ENCODE data around the gene AVEN. TPM values are rescaled to one million over a fixed set of nuclear protein-coding genes. Genes with fewer than 3 reads are reported as not detected.
A peak's percentile ranks its signal among the peaks of the same experiment; 100 is the strongest.

The AVEN gene
- total RNA-seq, 2 donors from 2014 or later, result 16.5 to 16.7 TPM

DNA sequence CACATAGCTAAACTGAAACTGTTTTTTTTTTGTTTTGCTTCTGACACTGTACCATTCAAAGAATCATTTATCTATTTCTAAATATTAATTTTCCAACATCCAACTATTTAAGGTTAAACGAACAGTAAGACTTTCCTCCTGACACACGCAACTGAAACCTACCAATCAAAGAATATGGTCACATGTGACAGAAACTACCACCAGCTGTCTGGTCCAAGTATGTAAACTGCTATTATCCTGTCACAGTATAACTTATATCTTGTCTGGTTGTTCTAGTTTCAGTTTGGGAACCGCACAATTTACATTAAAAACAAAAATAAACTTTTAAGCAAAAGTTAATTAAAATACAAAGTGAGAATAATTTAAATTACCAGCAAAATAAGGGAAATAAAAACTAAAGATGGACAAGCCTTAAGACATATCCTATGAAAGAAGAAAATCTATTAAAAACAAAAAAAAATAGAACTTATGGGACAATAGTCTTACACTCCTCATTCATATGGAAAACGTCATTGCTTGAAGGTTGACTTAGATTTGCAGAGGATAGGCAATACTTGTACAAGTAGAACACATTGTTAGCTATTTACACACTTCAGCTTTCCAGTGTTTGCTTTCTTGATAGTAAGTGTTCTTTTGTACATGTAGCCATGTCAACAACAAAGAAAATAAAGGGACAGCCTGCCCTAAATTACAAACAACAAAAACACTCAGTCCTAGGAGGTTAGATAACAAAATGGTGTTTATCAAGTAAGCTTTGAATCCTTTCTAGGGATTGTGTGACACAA is 97.5 kb downstream of the AVEN start:
- intact Hi-C loops (cut with DNase I), result no loop called here
- ATAC-seq (no peak), DNase-seq (no peak)

- no peak for DNase-seq
- intact Hi-C loops (cut with DNase I), result no loop called here
- no peak for ATAC-seq
Observed at GRCh38 chr15:33934921-33935320, 104.1 kb downstream of the AVEN start.

GRCh38 chr15:33934396-33934795 is 104.6 kb downstream of the AVEN start:
- intact Hi-C loops (cut with DNase I), result no loop called here
- ATAC-seq, result no peak
- no peak for DNase-seq

DNA sequence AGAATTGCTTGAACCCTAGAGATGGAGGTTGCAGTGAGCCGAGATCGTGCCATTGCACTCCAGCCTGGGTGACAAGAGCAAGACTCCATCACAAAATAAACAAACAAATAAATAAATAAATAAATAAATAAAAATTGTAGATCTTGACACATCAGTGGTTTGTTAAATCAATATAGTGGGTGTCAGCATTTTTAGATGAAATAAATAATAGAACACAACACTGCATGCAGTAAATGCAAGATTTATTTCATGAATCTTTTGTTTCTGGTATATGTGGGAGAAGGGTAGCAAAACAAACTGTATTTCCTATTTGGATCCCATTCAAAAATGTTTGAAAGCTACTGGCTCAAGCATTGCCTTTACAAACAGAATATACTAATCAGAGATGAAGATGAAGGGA is 106.3 kb downstream of the AVEN start:
- intact Hi-C loops (cut with DNase I), result no loop called here
- no peak for ATAC-seq
- no peak for DNase-seq

DNA sequence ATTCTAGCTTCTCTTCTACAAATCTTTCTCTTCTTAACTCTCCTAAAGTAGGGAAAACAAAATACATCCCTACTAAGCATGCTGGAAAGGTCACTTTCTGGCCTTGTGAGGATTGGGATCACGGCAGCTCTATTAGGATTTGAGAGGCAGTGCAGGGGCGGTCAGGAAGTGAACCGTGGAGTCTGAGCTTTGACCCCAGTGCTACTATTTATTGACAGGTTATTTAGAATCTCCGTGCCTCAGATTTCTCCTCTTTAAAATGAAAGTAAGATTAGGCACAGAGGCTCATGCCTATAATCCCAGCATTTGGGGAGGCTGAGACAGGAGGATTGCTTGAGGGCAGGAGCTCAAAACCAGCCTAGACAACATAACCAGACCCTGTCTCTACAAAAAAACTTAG is 112.7 kb downstream of the AVEN start:
- intact Hi-C loops (cut with DNase I), result no loop called here
- DNase-seq (no peak), ATAC-seq (no peak)

DNA sequence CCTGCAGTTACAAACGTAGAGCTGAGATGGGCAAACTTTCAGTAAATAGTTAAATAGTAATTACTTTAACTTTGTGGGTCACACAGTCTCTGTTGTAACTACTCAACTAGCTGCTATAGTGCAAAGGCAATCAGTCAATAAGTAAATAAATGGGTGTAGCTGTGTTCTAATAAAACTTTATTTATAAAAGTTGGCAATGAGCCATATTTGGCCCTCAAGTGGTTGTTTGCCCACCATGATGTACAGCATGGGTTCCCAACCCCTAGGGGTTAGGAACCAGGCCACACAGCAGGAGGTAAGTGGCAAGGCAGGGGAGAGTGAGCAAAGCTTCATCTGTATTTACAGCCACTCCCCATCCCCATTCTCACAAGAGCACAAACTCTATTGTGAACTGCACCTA is 115.6 kb downstream of the AVEN start:
- intact Hi-C loops (cut with DNase I), result no loop called here
- ATAC-seq (no peak), DNase-seq (no peak)

DNA sequence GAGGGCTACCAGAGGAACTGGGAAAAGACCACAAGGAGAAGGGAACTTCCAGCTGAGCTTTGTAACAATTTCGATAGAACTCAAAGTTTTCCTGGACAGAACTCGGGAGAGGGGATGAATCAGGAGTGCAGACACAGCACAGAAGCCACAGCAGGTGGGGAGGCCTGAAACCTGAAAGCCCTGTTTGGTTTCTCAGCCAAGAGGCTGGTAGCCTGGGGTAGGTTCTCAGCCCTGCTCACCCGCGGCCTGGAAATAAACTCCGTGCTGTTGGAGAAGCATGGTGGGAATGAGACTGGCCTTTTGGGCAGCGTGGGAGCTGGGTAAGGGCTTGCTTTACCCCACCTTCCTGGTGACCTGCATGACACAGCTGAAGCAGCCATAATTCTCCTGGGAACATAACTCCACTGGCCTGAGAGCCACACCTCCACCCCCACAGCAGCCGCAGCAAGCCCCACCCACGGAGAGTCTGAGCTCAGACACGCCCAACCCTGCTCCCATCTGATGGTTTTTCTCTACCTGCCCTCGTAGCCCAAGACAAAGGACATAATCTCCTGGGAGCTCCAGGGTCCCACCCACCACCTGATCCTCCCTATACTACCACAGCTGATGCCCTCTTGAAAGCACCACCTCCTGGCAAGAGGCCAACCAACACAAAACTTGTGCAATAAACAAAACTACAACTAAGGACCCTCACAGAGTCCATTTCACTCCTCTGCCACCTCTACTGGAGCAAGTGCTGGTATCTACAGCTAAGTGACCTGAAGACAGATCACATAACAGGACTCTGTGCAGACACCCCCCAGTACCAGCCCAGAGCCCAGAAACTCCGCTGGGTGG is 123.2 kb downstream of the AVEN start:
- intact Hi-C loops (cut with DNase I), result no loop called here
- ATAC-seq, result no peak
- no peak for DNase-seq

GRCh38 chr15:33913459-33913858 is 125.5 kb downstream of the AVEN start:
- DNase-seq (no peak), ATAC-seq (no peak)
- intact Hi-C loops (cut with DNase I), result no loop called here

DNA sequence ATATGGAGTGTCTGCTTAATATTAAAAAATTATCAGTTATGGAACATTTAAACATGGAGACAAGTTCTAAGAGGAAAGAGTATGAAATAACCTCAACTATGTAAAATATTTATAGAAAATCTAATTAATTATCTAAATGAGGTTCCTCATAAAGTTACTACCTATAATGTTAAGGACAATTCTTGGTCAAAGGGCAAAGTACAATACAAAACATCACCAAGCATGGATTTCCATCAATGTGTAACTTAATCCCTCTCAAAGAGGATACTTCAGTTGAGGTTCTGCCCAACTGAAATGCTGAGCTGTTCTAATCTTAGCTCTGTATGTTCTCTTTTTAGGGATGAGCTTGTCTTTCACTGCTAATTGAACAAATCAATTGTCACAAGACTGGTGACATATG is 126.7 kb downstream of the AVEN start:
- intact Hi-C loops (cut with DNase I), result no loop called here
- DNase-seq (no peak), ATAC-seq (no peak)

DNA sequence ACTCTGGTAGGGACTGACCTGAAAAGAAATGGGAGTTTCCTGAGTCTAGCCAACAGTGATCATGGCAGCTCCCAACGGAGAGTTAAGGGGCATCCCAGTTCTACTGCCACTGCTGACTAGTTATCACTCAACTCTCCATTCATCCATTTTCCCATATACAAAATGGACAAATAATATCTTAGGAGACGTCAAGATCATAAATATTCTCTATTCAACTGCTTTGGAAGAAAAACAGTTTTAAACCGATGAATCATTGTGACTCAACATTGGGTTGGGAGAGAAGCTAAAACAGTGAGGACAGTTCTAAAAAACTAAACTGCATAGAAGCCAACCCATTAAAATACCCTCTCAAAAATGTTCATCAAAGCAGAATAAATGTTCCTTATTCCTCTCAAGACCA is 128.3 kb downstream of the AVEN start:
- ATAC-seq (no peak), DNase-seq (no peak)

DNA sequence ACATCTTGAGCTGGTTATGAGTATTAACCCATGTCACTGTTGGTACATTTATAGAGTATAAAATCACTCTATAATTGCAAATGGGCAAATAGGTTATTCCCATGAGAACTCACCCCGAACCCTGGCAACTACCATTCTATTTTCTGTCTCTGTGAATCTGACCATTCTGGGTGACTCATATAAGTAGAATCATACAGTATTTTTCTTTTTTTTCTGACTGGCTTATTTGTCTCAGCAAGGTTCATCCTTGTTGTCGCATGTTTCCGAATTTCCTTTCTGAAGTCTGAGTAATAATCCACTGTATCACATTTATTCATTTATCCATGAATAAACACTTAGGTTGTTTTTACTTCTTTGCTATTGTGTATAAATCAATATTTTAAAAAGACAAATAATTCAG is 130.6 kb downstream of the AVEN start:
- no peak for DNase-seq
- intact Hi-C loops (cut with DNase I), result no loop called here
- ATAC-seq, result no peak

More for the DNA sequence above, 128.3 kb downstream of the AVEN start:
- intact Hi-C loops (cut with DNase I), result no loop called here

DNA sequence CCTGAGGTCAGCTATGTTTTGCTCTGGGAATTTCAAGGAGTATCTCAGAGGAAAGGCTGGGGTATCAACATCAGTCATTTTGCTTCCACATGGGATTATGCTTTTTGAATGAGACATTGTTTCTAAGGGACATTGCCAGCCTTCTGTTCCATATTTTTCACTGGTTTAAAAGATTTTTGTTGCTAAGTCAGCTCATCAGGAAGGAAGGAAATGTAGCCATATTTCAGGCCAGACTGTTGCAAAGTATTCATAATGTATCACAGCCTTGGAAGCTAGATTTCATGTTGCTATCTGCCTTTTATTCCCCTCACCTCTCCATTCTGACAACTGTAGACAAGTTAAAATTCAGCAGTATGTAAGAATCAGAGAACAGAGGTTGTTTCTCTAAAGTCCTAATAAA is 131.7 kb downstream of the AVEN start:
- intact Hi-C loops (cut with DNase I), result no loop called here
- ATAC-seq (no peak), DNase-seq (no peak)

DNA sequence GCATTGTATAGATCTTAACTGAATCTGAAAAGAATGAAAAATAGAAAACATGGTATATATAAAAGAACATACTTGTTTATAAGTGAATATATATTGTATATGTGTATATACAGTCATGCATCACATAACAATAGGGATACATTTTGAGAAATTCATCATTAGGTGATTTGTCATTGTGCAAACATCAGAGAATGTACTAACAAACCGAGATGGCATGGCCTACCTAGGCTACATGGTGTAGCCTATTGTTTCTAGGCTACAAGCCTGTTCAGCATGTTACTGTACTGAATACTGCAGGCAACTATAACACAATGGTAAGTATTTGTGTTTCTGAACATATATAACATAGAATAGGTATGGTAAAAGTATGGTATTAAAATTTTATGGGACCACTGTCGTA is 135.3 kb downstream of the AVEN start:
- DNase-seq, result no peak
- intact Hi-C loops (cut with DNase I), result no loop called here
- no peak for ATAC-seq

GRCh38 chr15:33902043-33902442 is 137.0 kb downstream of the AVEN start:
- no peak for ATAC-seq
- intact Hi-C loops (cut with DNase I), result no loop called here

DNA sequence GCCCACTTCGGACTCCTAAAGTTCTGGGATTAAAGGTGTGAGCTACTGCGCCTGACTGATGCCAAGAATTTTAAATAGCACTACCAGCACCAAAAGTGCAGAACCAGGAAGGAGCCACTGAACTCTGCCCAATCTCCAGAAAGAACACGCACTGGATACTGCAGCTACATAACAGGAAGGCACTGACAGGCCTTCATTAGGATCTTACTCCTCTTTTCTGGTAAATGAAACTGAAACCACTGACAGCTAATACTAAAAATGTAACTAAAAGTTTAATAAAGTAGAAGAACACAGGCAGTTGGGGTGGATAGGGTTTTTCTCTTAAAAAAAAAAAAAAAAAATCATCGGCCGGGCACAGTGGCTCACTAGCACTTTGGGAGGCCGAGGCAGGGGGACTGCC is 144.8 kb downstream of the AVEN start:
- DNase-seq (no peak), ATAC-seq (no peak)
- intact Hi-C loops (cut with DNase I), result no loop called here

More at GRCh38 chr15:33902043-33902442, 137.0 kb downstream of the AVEN start:
- no peak for DNase-seq

DNA sequence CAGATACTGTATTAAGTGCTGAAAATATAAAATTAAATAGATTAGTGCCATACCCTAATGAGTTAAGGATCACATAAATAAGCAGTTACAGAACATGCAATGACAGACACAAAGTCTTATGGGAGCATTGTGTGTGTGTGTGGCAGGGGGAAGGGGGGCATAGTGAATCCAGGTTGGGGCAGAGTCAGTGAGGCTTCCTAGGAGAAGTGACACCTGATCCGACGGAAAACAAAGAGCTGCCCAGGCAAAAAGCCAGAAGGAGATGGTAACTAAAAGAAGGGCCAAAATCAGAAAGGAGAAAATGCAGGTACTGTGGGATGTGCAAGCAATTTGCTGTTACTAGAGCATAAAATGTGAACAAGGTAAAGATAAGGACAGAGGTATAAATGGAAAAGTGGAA is 150.8 kb downstream of the AVEN start:
- DNase-seq (no peak), ATAC-seq (no peak)
- intact Hi-C loops (cut with DNase I), result no loop called here

- ATAC-seq, result no peak
- no peak for DNase-seq
- intact Hi-C loops (cut with DNase I), result no loop called here
Observed at GRCh38 chr15:33882921-33883320, 156.1 kb downstream of the AVEN start.

DNA sequence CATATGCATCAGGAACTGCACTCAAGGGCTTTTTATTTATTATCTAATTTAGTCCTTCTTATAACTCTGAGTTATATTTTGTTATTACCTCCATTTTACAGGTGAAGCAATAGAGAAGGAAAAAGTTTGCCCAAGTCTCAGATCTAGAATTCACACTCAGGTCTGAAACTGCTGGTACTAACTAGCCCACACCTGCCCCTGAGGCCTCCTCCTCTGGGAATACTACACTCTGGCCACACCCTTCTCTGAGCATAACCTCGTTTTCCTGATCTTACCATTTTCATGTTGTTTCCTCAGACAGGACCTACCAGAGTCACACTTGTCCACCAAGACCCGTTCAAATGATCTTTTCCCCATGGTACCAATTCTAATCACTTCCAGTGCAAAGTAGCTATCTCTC is 164.8 kb downstream of the AVEN start:
- intact Hi-C loops (cut with DNase I), result no loop called here
- no peak for DNase-seq
- no peak for ATAC-seq

GRCh38 chr15:33872416-33873106 is 166.4 kb downstream of the AVEN start:
- intact Hi-C loops (cut with DNase I), result no loop called here

DNA sequence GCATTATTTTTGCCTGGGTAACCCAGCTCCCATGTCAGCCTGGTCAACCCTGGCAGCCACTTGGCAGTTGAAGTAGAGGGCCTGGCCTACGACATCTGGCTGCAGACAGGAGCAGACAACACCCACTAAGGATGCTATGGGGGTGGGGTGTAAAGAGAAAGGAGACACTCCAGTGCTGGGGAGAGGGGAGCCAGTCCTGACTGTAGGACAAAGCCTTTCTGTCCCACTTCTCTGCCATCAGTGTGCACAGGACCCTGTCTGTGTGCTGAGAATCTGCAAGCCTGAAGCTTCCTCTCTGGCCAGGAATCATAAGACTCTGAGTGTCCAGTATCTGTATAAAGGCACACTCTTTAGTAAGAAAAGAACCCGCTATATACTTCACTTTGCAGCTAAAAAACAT is 167.0 kb downstream of the AVEN start:
- ATAC-seq, result peak in 1 of 2 donors; percentile 51
- no peak for DNase-seq

More at GRCh38 chr15:33872416-33873106, 166.4 kb downstream of the AVEN start:
- DNase-seq, result no peak
- ATAC-seq, result peak in 1 of 2 donors; percentile 38

More for the DNA sequence above, 167.0 kb downstream of the AVEN start:
- intact Hi-C loops (cut with DNase I), result no loop called here
